Astrocyte (in vitro differentiated cells and primary cell): ENCODE results near the gene DEPP1. TPM values are rescaled to one million over a fixed set of nuclear protein-coding genes. Genes with fewer than 3 reads are reported as not detected.

ENCODE experiments used
- DNase-seq: peaks from one replicate; pipeline ENCODE4 v3.0.0-alpha.2; 2010; ENCODE audit warnings: low read depth
- FAIRE-seq: peaks from 2 replicates; lab custom pipeline; 2011; peaks lifted over from hg19 to GRCh38; lab: Jason Lieb, UNC
- H2AFZ ChIP-seq: 2 replicates; pipeline ENCODE4 v1.6.0; 2012; ENCODE audit warnings: low read depth, low read length, inconsistent platforms
- H3K27ac ChIP-seq: 2 replicates; pipeline ENCODE4 v1.5.1; 2011; ENCODE audit warnings: low read depth, low read length, inconsistent platforms
- H3K27me3 ChIP-seq: 2 replicates; pipeline ENCODE4 v1.6.0; 2011; ENCODE audit warnings: low read length, inconsistent platforms; ENCODE audit not compliant: insufficient read depth
- H3K36me3 ChIP-seq: 2 replicates; pipeline ENCODE4 v1.5.1; 2011; ENCODE audit warnings: low read length, inconsistent platforms; ENCODE audit not compliant: insufficient read depth
- H3K4me1 ChIP-seq: 2 replicates; pipeline ENCODE4 v1.5.1; 2011; ENCODE audit warnings: low read length, inconsistent platforms; ENCODE audit not compliant: insufficient read depth
- H3K4me2 ChIP-seq: 2 replicates; pipeline ENCODE4 v1.6.0; 2012; ENCODE audit warnings: low read length, inconsistent platforms
- H3K4me3 ChIP-seq: 2 replicates; pipeline ENCODE4 v1.5.1; 2011; ENCODE audit warnings: low read depth, mild to moderate bottlenecking, low read length, inconsistent platforms; ENCODE audit not compliant: insufficient read depth
- H3K79me2 ChIP-seq: 2 replicates; pipeline ENCODE4 v1.6.0; 2012; ENCODE audit warnings: mild to moderate bottlenecking, low read length, inconsistent platforms; ENCODE audit not compliant: insufficient read depth
- H3K9ac ChIP-seq: 2 replicates; pipeline ENCODE4 v1.6.0; 2012; ENCODE audit warnings: mild to moderate bottlenecking, low read length, inconsistent platforms
- H3K9me3 ChIP-seq: 2 replicates; pipeline ENCODE4 v1.5.1; 2012; ENCODE audit warnings: low read depth, mild to moderate bottlenecking, low read length, inconsistent platforms; ENCODE audit not compliant: insufficient read depth
- H4K20me1 ChIP-seq: 2 replicates; pipeline ENCODE4 v1.6.0; 2012; ENCODE audit warnings: low read length, inconsistent platforms; ENCODE audit not compliant: insufficient read depth
- H3K27ac Mint-ChIP-seq: one replicate; pipeline ENCODE4 v1.8.0; 2021; ENCODE audit warnings: mild to moderate bottlenecking, mixed read lengths; ENCODE audit not compliant: unreplicated experiment
- H3K27me3 Mint-ChIP-seq: one replicate; pipeline ENCODE4 v1.8.0; 2021; ENCODE audit warnings: low read depth, mixed read lengths; ENCODE audit not compliant: unreplicated experiment
- H3K36me3 Mint-ChIP-seq: one replicate; pipeline ENCODE4 v1.8.0; 2021; ENCODE audit warnings: low read depth, mixed read lengths; ENCODE audit not compliant: unreplicated experiment
- H3K4me1 Mint-ChIP-seq: one replicate; pipeline ENCODE4 v1.8.0; 2021; ENCODE audit warnings: low read depth, mixed read lengths; ENCODE audit not compliant: unreplicated experiment
- H3K4me3 Mint-ChIP-seq: one replicate; pipeline ENCODE4 v1.8.0; 2021; ENCODE audit warnings: mild to moderate bottlenecking, moderate library complexity, mixed read lengths; ENCODE audit not compliant: unreplicated experiment
- H3K9me3 Mint-ChIP-seq: one replicate; pipeline ENCODE4 v1.8.0; 2021; ENCODE audit warnings: mild to moderate bottlenecking, mixed read lengths; ENCODE audit not compliant: unreplicated experiment
- CTCF ChIP-seq: IDR thresholded peaks from 2 replicates; pipeline ENCODE4 v1.5.1; 2011; ENCODE audit warnings: low read depth, mild to moderate bottlenecking, inconsistent platforms, low read length, moderate library complexity; ENCODE audit not compliant: insufficient read depth
- EZH2 ChIP-seq: IDR thresholded peaks from 2 replicates; pipeline ENCODE4 v1.6.1; 2012; ENCODE audit warnings: mild to moderate bottlenecking, low read length, inconsistent platforms; ENCODE audit not compliant: insufficient read depth
- total RNA-seq: library from RNA; stranded (reverse); gene quantifications from 2 replicates; pipeline ENCODE4 v1.2.1, GENCODE V29; 2021

DEPP1 gene
- total RNA-seq, 1 donor from 2014 or later: 6.6 TPM

DNA sequence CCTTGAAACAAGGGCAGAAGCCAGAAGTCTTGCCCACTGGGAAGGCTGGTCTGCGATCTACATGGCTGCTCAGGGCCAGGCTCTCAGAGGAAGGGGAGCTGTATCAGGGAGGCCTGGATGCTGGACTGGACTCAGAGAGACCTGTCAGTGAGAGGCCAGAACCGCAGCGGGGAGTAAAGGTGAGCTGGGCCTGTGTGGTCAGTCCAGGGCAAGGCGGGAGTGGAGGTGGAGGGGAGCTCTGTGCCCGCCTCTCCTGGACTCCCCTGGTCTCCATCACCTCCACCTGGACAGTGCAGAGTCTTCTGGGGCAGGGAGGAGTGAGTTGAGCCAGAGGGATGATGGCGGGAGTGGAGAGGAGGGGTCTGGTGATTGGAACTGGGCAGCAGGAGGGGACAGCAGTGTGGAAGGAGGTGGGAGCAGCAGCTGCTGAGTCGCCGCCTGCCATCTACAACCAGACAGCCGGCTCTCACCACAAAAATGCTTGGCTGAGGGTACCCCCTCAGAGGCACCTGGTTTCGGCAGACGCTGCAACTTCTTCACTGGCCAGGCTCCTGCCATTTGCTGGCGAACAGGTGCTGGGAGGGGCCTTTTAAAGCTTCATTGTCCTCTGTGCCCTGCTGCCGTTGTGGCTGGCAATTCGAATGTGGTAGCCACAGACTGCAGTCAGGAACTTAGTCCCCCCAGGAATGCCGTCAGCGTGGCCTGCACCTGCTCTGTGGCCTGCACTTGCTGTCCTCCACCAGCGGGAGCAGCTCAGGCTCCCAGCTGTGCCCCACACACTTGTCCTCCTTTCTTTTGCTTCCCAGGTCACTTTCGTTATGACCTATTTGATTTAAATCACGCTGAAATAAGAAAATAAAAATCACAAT is 15.5 kb downstream of the DEPP1 start:
- H3K4me3 Mint-ChIP-seq: peak overlapping the region; percentile 68
- H3K4me3 ChIP-seq: no peak overlapping the region

GRCh38 chr10:44961931-44962750 is 16.5 kb downstream of the DEPP1 start:
- H3K4me3 ChIP-seq: no peak overlapping the region
- peaks cover 38% of the 10 kb centered on the region for H3K4me1 ChIP-seq

More for the DNA sequence above, 15.5 kb downstream of the DEPP1 start:
- Histone ChIP-seq H3K9me3 (no peaks in the 10 kb centered on the region), H4K20me1 (no peaks in the 10 kb centered on the region), H3K79me2 (no peaks in the 10 kb centered on the region), H3K4me1 (peaks cover 38% of the 10 kb centered on the region), H3K9ac (no peak overlapping the region), H3K27me3 (no peaks in the 10 kb centered on the region), H3K36me3 (no peaks in the 10 kb centered on the region), H3K4me2 (no peak overlapping the region), H2AFZ (no peak overlapping the region), H3K27ac (no peak overlapping the region)
- no peaks in the 10 kb centered on the region for H3K9me3 Mint-ChIP-seq
- FAIRE-seq (no peak), DNase-seq (no peak)
- peak overlapping the region; percentile 43 for H3K27ac Mint-ChIP-seq
- H3K36me3 Mint-ChIP-seq: no peaks in the 10 kb centered on the region
- peaks cover 77% of the 10 kb centered on the region for H3K4me1 Mint-ChIP-seq
- no peaks in the 10 kb centered on the region for H3K27me3 Mint-ChIP-seq
- no peak for TF ChIP-seq CTCF
- TF ChIP-seq EZH2: no peak

More at GRCh38 chr10:44961931-44962750, 16.5 kb downstream of the DEPP1 start:
- H4K20me1 ChIP-seq: no peaks in the 10 kb centered on the region
- no peak overlapping the region for H2AFZ ChIP-seq
- no peaks in the 10 kb centered on the region for H3K36me3 ChIP-seq
- DNase-seq (no peak), FAIRE-seq (no peak)
- H3K27ac ChIP-seq: no peak overlapping the region
- H3K4me3 Mint-ChIP-seq: peak overlapping the region; percentile 90
- no peak overlapping the region for H3K9ac ChIP-seq
- H3K27me3 Mint-ChIP-seq: no peaks in the 10 kb centered on the region
- no peaks in the 10 kb centered on the region for H3K27me3 ChIP-seq
- H3K79me2 ChIP-seq: no peaks in the 10 kb centered on the region
- no peaks in the 10 kb centered on the region for H3K9me3 ChIP-seq
- H3K27ac Mint-ChIP-seq: peak overlapping the region; percentile 20
- H3K4me2 ChIP-seq: no peak overlapping the region
- H3K36me3 Mint-ChIP-seq: no peaks in the 10 kb centered on the region
- H3K4me1 Mint-ChIP-seq: peaks cover 76% of the 10 kb centered on the region
- H3K9me3 Mint-ChIP-seq: no peaks in the 10 kb centered on the region
- TF ChIP-seq CTCF: no peak
- no peak for TF ChIP-seq EZH2
